ENCODE data around the gene GRM6. TPM values are rescaled to one million over a fixed set of nuclear protein-coding genes. Genes with fewer than 3 reads are reported as not detected.
A peak's percentile ranks its signal among the peaks of the same experiment; 100 is the strongest.

The GRM6 gene
- total and polyA plus RNA-seq, 8 donors, result not detected

DNA sequence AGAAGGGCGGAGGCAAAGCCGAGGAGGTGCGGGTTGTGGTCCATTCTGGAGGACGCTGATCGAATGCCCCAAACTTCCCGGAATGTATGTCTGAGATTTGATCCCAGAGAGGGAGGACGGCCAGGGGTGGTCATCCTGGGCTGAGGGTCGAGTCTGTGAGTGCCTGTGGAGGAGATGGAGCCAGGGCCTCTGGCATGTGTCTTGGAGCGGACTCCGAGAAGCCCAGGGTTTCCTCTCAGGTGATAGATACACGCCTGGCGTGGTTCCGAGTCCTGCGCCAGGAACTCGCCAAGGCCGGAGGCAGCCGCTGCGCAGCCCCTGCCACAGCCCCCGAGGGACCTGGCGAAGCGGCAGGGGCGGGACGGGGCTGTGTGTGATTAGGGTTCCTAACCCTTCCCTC, 53.8 kb downstream of the GRM6 start:
- Histone ChIP-seq H3K27me3 (peaks cover 0 to 19% (median 10%) of the 10 kb centered on the region in 3 donors), H3K4me3 (peak overlapping the region; percentile 55 to 69 (median 60)), H3K27ac (peak overlapping the region in 4 of 5 donors; percentile 54 to 82 (median 78)), H3K4me1 (peaks cover 0 to 25% (median 14%) of the 10 kb centered on the region in 4 donors), H3K36me3 (peaks cover 0 to 51% (median 13%) of the 10 kb centered on the region in 4 donors), H3K9me3 (peaks cover 35 to 97% (median 84%) of the 10 kb centered on the region in 4 donors)
- peak in 1 of 2 donors; percentile 61 for DNase-seq
- 2 to 10% (median 6%) methylated on average over 22 to 23 of the region's 23 CpGs for WGBS, 5 donors
- TF ChIP-seq, protein P1, sequence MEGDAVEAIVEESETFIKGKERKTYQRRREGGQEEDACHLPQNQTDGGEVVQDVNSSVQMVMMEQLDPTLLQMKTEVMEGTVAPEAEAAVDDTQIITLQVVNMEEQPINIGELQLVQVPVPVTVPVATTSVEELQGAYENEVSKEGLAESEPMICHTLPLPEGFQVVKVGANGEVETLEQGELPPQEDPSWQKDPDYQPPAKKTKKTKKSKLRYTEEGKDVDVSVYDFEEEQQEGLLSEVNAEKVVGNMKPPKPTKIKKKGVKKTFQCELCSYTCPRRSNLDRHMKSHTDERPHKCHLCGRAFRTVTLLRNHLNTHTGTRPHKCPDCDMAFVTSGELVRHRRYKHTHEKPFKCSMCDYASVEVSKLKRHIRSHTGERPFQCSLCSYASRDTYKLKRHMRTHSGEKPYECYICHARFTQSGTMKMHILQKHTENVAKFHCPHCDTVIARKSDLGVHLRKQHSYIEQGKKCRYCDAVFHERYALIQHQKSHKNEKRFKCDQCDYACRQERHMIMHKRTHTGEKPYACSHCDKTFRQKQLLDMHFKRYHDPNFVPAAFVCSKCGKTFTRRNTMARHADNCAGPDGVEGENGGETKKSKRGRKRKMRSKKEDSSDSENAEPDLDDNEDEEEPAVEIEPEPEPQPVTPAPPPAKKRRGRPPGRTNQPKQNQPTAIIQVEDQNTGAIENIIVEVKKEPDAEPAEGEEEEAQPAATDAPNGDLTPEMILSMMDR (IDR thresholded peaks at IDR 0.05), result no peak
- no peak for TF ChIP-seq POLR2AphosphoS5 (IDR thresholded peaks at IDR 0.05)
- no peak for TF ChIP-seq POLR2A (IDR thresholded peaks at IDR 0.05)
- no peak for TF ChIP-seq EP300 (IDR thresholded peaks at IDR 0.05)
- intact Hi-C loops (cut with DNase I; ENCODE audit: low total_unique reads), result no loop called here

DNA sequence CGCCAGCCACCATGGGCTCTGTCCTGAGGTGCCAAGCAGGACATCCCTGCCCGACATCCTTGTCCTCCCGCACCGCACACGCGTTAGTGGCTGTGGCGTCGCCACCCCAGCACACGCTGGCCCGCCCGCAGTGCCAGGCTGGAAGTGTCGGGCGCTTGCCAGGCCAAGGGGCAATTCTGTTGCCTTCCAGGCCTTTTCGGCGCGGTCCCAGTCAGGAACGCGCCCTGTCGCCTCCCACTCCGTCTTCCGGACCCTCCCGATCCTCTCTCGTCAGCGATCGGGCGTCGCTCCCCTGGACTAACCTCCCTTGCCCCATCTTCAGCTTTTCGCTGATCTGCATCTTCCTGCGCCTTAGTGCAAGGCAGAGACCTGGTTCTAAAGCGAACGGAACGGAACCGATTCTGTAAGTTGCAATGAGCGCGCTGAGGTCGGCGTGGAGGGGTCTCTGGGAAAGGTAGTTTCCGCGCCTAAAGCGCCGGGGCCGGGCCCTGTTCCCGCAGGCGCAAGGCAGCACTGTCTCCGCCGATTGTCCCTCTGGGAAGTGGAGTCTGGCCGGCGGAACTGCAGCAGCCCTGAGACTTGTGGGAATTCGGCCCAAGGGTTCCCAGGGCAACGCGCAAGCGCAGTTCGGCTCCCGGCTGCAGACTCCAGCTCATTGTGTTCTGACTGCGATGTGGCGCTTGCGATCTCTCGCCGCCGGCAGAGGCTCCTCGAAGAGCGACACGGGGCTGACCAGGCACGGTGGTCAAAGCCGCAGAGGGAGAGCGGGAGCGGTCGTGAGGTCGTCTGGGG, 54.4 kb downstream of the GRM6 start, which contains the start of gene ZNF454:
TSS of gene ZNF454 (plus strand) at position 630 of the 792 bp plus-strand sequence. CDS start 1,594 bp downstream, outside the sequence.
- DNase-seq, result peak; percentile 78 to 99
- Histone ChIP-seq H3K36me3 (peaks cover 0 to 45% (median 7%) of the 10 kb centered on the region in 4 donors), H3K27me3 (peaks cover 0 to 19% (median 10%) of the 10 kb centered on the region in 3 donors), H3K4me3 (peak within 1 kb of the TSS; percentile 55 to 69 (median 60)), H3K27ac (peak within 1 kb of the TSS; percentile 54 to 82 (median 77)), H3K9me3 (peaks cover 41 to 97% (median 84%) of the 10 kb centered on the region in 4 donors), H3K4me1 (peaks cover 0 to 25% (median 14%) of the 10 kb centered on the region in 4 donors)
- intact Hi-C loops (cut with DNase I; ENCODE audit: low total_unique reads), result no loop called here
- WGBS, 5 donors, result 3 to 19% (median 5%) methylated on average over 52 to 69 of the region's 69 CpGs
- TF ChIP-seq POLR2AphosphoS5 (IDR thresholded peaks at IDR 0.05) (peak; percentile 46 to 59 (median 51)), POLR2A (IDR thresholded peaks at IDR 0.05) (no peak)

DNA sequence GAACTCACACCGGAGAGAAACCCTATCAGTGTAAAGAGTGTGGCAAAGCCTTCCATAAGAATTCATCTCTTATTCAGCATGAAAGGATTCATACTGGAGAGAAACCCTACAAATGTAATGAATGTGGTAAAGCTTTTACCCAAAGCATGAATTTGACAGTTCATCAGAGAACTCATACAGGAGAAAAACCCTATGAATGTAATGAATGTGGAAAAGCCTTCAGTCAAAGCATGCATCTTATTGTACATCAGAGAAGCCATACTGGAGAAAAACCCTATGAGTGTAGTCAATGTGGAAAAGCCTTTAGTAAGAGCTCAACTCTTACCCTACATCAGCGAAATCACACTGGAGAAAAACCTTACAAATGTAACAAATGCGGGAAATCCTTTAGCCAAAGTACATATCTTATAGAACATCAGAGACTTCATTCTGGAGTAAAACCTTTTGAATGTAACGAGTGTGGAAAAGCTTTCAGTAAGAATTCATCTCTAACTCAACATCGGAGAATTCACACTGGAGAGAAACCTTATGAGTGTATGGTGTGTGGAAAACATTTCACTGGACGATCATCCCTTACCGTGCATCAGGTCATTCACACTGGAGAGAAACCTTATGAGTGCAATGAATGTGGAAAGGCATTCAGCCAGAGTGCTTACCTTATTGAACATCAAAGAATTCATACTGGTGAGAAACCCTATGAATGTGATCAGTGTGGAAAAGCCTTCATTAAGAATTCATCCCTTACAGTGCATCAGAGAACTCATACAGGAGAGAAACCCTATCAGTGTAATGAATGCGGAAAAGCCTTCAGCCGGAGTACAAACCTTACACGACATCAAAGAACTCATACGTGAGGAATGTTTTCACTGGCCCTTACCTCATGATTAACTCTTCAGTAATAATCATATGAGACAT, 63.0 kb downstream of the GRM6 start:
- peaks cover 19 to 85% (median 35%) of the 10 kb centered on the region in 4 donors for H3K36me3 ChIP-seq
- 85 to 97% (median 95%) methylated on average over 11 of the region's 11 CpGs for WGBS, 5 donors
- intact Hi-C loops (cut with DNase I; ENCODE audit: low total_unique reads), result no loop called here
- H3K4me3 ChIP-seq, result no peak overlapping the region
- no peaks in the 10 kb centered on the region for H3K4me1 ChIP-seq
- peaks cover 88 to 100% (median 100%) of the 10 kb centered on the region in 4 donors for H3K9me3 ChIP-seq
- H3K27ac ChIP-seq, result no peak overlapping the region
- no peaks in the 10 kb centered on the region for H3K27me3 ChIP-seq
- no peak for DNase-seq
- TF ChIP-seq, protein P1 (IDR thresholded peaks at IDR 0.05), result no peak
- TF ChIP-seq POLR2A (IDR thresholded peaks at IDR 0.05), result no peak
- no peak for TF ChIP-seq EP300 (IDR thresholded peaks at IDR 0.05)
- TF ChIP-seq POLR2AphosphoS5 (IDR thresholded peaks at IDR 0.05), result no peak

Other genes with a start within 250 kb of the GRM6 start
- gene ZNF354B, start 135.4 kb downstream of the GRM6 start, total RNA-seq, result 10 to 100 TPM in 4 of 5 donors, 1 to 10 TPM in 1; 7.5 to 39.7 (median 23.3) TPM
- gene ZNF354B, start 135.4 kb downstream of the GRM6 start, polyA plus RNA-seq, result 10 to 100 TPM in 1 of 3 donors, 1 to 10 TPM in 2; 2.1 to 10.4 (median 2.7) TPM
- 100 to 1,000 TPM in 1 of 5 donors, 1 to 10 TPM in 3, under 1 TPM in 1; 0.87 to 128 (median 1.4) TPM for gene ZFP2, start 99.4 kb downstream of the GRM6 start, total RNA-seq
- 1 to 10 TPM in 2 of 3 donors, under 1 TPM in 1; 1.00 to 1.5 (median 1.2) TPM for gene ZFP2, start 99.4 kb downstream of the GRM6 start, polyA plus RNA-seq
- 10 to 100 TPM in 1 of 5 donors, 1 to 10 TPM in 2, under 1 TPM in 1, not detected in 1; 0.45 to 46.7 (median 3.2) TPM for gene ZNF454, start 54.1 kb downstream of the GRM6 start, total RNA-seq
- under 1 TPM; 0.61 to 0.87 (median 0.80) TPM for gene ZNF454, start 54.1 kb downstream of the GRM6 start, polyA plus RNA-seq
- 10 to 100 TPM in 1 of 5 donors, 1 to 10 TPM in 4; 1.8 to 18.7 (median 6.4) TPM for gene ZNF879, start 28.5 kb upstream of the GRM6 start, total RNA-seq
- gene ZNF879, start 28.5 kb upstream of the GRM6 start, polyA plus RNA-seq, result 1 to 10 TPM in 1 of 3 donors, under 1 TPM in 2; 0.76 to 1.9 (median 0.81) TPM
- 10 to 100 TPM in 2 of 5 donors, 1 to 10 TPM in 2, not detected in 1; 1.3 to 13.6 (median 7.7) TPM for gene ZNF354C, start 65.1 kb upstream of the GRM6 start, total RNA-seq
- 1 to 10 TPM in 2 of 3 donors, under 1 TPM in 1; 0.92 to 1.2 (median 1.1) TPM for gene ZNF354C, start 65.1 kb upstream of the GRM6 start, polyA plus RNA-seq

Data from stomach (tissue), 9 donors.